ENCODE data around the gene DENND2A.
"Not testable (repeated sequence)": the region's sequence is repeated elsewhere in the genome, so short reads cannot be mapped to it uniquely, and the experiment has no call there.

Gene DENND2A

GRCh38 chr7:140584195-140584851 lies 56.3 kb downstream of the DENND2A start:
- DNase-seq: no peak

- no peak for DNase-seq
Measured at GRCh38 chr7:140581411-140581810, 59.2 kb downstream of the DENND2A start.

GRCh38 chr7:140577651-140578050 lies 63.0 kb downstream of the DENND2A start:
- no peak for DNase-seq

GRCh38 chr7:140576589-140576988 lies 64.0 kb downstream of the DENND2A start:
- no peak for DNase-seq

GRCh38 chr7:140571538-140572122 lies 69.0 kb downstream of the DENND2A start:
- DNase-seq: no peak

GRCh38 chr7:140570120-140570519 lies 70.5 kb downstream of the DENND2A start:
- DNase-seq: no peak

GRCh38 chr7:140568021-140568813 lies 72.4 kb downstream of the DENND2A start:
- no peak for DNase-seq

- DNase-seq: not testable (repeated sequence)
Measured at GRCh38 chr7:140566186-140566585, 74.4 kb downstream of the DENND2A start.

- DNase-seq: not testable (repeated sequence)
Measured at GRCh38 chr7:140565761-140566160, 74.9 kb downstream of the DENND2A start.

GRCh38 chr7:140564643-140565042 lies 76.0 kb downstream of the DENND2A start:
- no peak for DNase-seq

GRCh38 chr7:140562926-140563481 lies 77.6 kb downstream of the DENND2A start:
- DNase-seq: no peak

GRCh38 chr7:140559410-140559809 lies 81.2 kb downstream of the DENND2A start:
- DNase-seq: no peak

- DNase-seq: no peak
Measured at GRCh38 chr7:140557809-140558518, 82.6 kb downstream of the DENND2A start.

- no peak for DNase-seq
Measured at GRCh38 chr7:140557069-140557468, 83.5 kb downstream of the DENND2A start.

GRCh38 chr7:140553236-140553635 lies 87.4 kb downstream of the DENND2A start:
- DNase-seq: not testable (repeated sequence)

GRCh38 chr7:140552240-140552679 lies 88.4 kb downstream of the DENND2A start:
- no peak for DNase-seq

- DNase-seq: no peak
Measured at GRCh38 chr7:140551355-140552239, 89.0 kb downstream of the DENND2A start.

GRCh38 chr7:140546947-140547346 lies 93.7 kb downstream of the DENND2A start:
- DNase-seq: no peak

- no peak for DNase-seq
Measured at GRCh38 chr7:140544388-140544826, 96.2 kb downstream of the DENND2A start.

- no peak for DNase-seq
Measured at GRCh38 chr7:140542228-140542603, 98.4 kb downstream of the DENND2A start.

- DNase-seq: peak; percentile 46
Measured at GRCh38 chr7:140541513-140542227, 98.9 kb downstream of the DENND2A start.

All from NCI-H1417 treated with DMSO at 0.1 percent for 48 hours (cell line).